Suprapubic skin (tissue), 4 donors: ENCODE data around the gene SKOR2. TPM values are rescaled to one million over a fixed set of nuclear protein-coding genes. Genes with fewer than 3 reads are reported as not detected.

Source experiments
- DNase-seq, 2 donors: peaks; one replicate each; pipeline ENCODE4 v3.0.0-alpha.2; 2019; ENCODE audit warnings: low spot score in 2 of 2
- H3K27ac ChIP-seq: fragments of 200-600 bp; sonication (generic); one replicate; pipeline ENCODE4 v1.5.1; 2019
- H3K27me3 ChIP-seq: fragments of 200-600 bp; sonication (generic); one replicate; pipeline ENCODE4 v1.5.1; 2019
- H3K36me3 ChIP-seq: fragments of 200-600 bp; sonication (generic); one replicate; pipeline ENCODE4 v1.5.1; 2019
- H3K4me1 ChIP-seq: fragments of 200-600 bp; sonication (generic); one replicate; pipeline ENCODE4 v1.5.1; 2019
- H3K4me3 ChIP-seq: fragments of 200-600 bp; sonication (generic); one replicate; pipeline ENCODE4 v1.5.1; 2019; ENCODE audit warnings: mild to moderate bottlenecking
- H3K9me3 ChIP-seq: fragments of 200-600 bp; sonication (generic); one replicate; pipeline ENCODE4 v1.5.1; 2019
- CTCF ChIP-seq, 2 donors: fragments of 200-600 bp in 1 of 2; fragments of 450-650 bp in 1 of 2; sonication (generic) in 1 of 2; IDR thresholded peaks; one replicate each; pipeline ENCODE4 v1.5.1; 2016 to 2019; ENCODE audit warnings: antibody characterized with exemption in 2 of 2, mild to moderate bottlenecking in 1 of 2, moderate library complexity in 1 of 2
- EP300 ChIP-seq: sonication (generic); formaldehyde crosslinking; IDR thresholded peaks from one replicate; pipeline ENCODE4 v1.6.1; 2017; ENCODE audit warnings: antibody characterized with exemption
- POLR2A ChIP-seq, 2 donors: fragments of 450-650 bp; IDR thresholded peaks; one replicate each; pipeline ENCODE4 v1.6.1; 2017; ENCODE audit warnings: antibody characterized with exemption in 2 of 2, mild to moderate bottlenecking in 2 of 2, moderate library complexity in 2 of 2
- POLR2AphosphoS5 ChIP-seq, 3 donors: sonication (generic); formaldehyde crosslinking; IDR thresholded peaks; one replicate each; pipeline ENCODE4 v1.6.1; 2017; ENCODE audit warnings: antibody characterized with exemption in 3 of 3
- WGBS: methylation state at CpG from one replicate; pipeline ENCODE4 v1.1.5; 2018; 5-methylcytosine and 5-hydroxymethylcytosine counted together
- total RNA-seq, 4 donors: library from RNA; depleted of rRNA; stranded (reverse); fragments of >200 nt; gene quantifications; one replicate each; pipeline ENCODE4 v1.1.0, GENCODE V29; 2016

SKOR2 gene
- total RNA-seq, 4 donors from 2014 or later, result not detected

DNA sequence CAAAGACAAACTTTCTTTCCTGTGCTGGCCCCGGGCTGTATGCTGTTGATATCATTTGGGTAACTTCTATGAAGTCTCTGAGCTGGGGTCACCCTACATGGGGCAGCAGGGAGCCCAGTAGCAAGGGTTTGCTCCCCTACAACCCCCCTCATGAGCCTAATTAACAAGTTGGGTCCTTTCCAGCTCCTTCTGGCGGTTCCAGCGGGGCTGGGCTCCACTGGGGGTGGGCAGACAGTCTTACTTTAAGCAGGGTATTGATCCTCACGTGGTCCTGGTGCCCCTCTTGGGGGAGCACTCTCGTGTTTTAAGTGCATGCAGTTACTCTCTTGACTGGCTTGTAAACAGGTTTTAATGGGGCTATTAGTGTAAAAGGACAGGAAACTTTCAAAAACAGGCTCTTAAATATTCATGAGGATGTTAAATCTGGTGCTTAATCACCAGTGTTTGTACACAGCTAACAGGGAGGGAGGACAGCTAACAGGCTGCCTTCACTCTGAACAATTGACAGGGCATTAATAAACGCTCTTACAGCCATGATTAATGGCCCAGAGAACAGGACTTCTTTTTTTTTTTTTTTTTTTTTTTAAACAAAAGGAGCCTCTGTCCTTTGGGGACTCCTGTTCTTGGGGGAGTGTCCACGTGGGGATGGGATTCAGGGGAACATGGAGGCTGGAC is 36.6 kb upstream of the SKOR2 start:
- WGBS, result 32% methylated on average over 7 of the region's 7 CpGs
- no peaks in the 10 kb centered on the region for H3K4me1 ChIP-seq
- DNase-seq, result no peak

GRCh38 chr18:47286776-47287410 is 35.4 kb upstream of the SKOR2 start:
- Histone ChIP-seq H3K4me3 (no peak overlapping the region), H3K9me3 (no peaks in the 10 kb centered on the region), H3K36me3 (no peaks in the 10 kb centered on the region), H3K27ac (no peak overlapping the region), H3K27me3 (peaks cover 12% of the 10 kb centered on the region), H3K4me1 (no peaks in the 10 kb centered on the region)
- 77% methylated on average over 4 of the region's 4 CpGs for WGBS
- no peak for DNase-seq
- no peak for TF ChIP-seq POLR2AphosphoS5 (IDR thresholded peaks at IDR 0.05)
- TF ChIP-seq EP300, result no peak
- TF ChIP-seq CTCF (IDR thresholded peaks at IDR 0.05), result no peak
- no peak for TF ChIP-seq POLR2A (IDR thresholded peaks at IDR 0.05)

More for the DNA sequence above, 36.6 kb upstream of the SKOR2 start:
- H3K36me3 ChIP-seq, result no peaks in the 10 kb centered on the region
- peaks cover 10% of the 10 kb centered on the region for H3K27me3 ChIP-seq
- no peak overlapping the region for H3K4me3 ChIP-seq
- TF ChIP-seq POLR2AphosphoS5 (IDR thresholded peaks at IDR 0.05) (no peak), EP300 (no peak), POLR2A (IDR thresholded peaks at IDR 0.05) (no peak), CTCF (IDR thresholded peaks at IDR 0.05) (no peak)
- H3K27ac ChIP-seq, result no peak overlapping the region
- no peaks in the 10 kb centered on the region for H3K9me3 ChIP-seq

DNA sequence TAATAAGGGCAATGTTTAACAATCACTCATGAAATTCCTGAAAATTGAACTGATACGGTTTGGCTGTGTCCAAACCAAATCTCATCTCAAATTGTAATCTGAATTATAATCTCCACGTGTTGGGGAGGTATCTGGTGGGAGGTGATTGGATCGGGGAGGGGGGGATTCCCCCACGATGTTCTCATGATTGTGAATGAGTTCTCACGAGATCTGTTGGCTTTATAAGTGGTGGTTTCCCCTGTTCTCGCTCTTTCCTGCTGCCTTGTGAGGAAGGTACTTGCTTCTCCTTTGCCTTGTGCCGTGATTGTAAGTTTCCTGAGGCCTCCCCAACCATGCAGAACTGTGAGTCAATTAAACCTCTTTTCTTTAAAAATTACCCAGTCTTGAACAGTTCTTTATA is 34.0 kb upstream of the SKOR2 start:
- Histone ChIP-seq H3K4me3 (no peak overlapping the region), H3K4me1 (no peaks in the 10 kb centered on the region), H3K9me3 (no peaks in the 10 kb centered on the region), H3K27ac (no peak overlapping the region), H3K36me3 (no peaks in the 10 kb centered on the region), H3K27me3 (peaks cover 7% of the 10 kb centered on the region)
- 74% methylated on average over 7 of the region's 7 CpGs for WGBS
- TF ChIP-seq POLR2A (IDR thresholded peaks at IDR 0.05) (no peak), EP300 (no peak), POLR2AphosphoS5 (IDR thresholded peaks at IDR 0.05) (no peak), CTCF (IDR thresholded peaks at IDR 0.05) (no peak)
- DNase-seq, result no peak

DNA sequence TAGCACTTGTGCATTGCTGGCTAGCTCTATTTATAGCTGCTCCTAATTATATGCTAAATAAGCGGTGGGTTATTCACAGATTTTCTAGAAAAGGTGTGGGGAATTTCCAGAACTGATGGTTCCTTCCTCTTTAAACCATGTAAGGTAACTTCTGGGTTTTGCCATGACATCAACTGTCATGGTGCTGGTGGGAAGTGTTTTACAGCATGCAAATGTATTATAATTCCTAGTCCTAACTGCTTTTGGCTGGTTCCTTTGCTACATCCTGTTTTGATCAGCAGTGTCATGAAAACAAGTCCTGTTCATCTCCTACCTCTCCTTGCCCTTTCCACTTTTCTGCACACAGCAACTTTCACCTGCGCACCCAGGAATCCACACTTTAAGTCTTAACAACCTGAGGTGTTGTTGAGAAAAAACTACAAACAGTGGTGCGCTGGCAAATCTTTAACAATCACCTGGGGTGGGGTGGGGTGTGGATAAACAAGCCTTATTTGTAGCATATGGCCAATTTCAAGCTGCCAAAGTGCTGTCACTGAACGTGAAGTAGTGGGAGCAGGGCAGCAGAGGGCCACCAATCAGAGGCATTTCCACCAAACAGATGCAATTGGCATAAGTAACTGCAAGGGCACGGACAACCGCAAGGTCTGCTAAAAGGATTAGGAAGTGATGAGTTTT is 33.4 kb upstream of the SKOR2 start:
- no peak for DNase-seq
- Histone ChIP-seq H3K9me3 (no peaks in the 10 kb centered on the region), H3K36me3 (no peaks in the 10 kb centered on the region), H3K27me3 (peaks cover 7% of the 10 kb centered on the region), H3K27ac (no peak overlapping the region), H3K4me3 (no peak overlapping the region), H3K4me1 (no peaks in the 10 kb centered on the region)
- WGBS, result 62% methylated on average over 6 of the region's 6 CpGs
- TF ChIP-seq CTCF (IDR thresholded peaks at IDR 0.05) (no peak), POLR2A (IDR thresholded peaks at IDR 0.05) (no peak), EP300 (no peak), POLR2AphosphoS5 (IDR thresholded peaks at IDR 0.05) (no peak)

GRCh38 chr18:47283476-47283875 is 32.0 kb upstream of the SKOR2 start:
- 37% methylated on average over 5 of the region's 5 CpGs for WGBS
- H3K36me3 ChIP-seq, result no peaks in the 10 kb centered on the region

More at GRCh38 chr18:47283476-47283875, 32.0 kb upstream of the SKOR2 start:
- H3K27me3 ChIP-seq, result peaks cover 4% of the 10 kb centered on the region
- no peaks in the 10 kb centered on the region for H3K9me3 ChIP-seq
- TF ChIP-seq CTCF (IDR thresholded peaks at IDR 0.05) (no peak), POLR2A (IDR thresholded peaks at IDR 0.05) (no peak), POLR2AphosphoS5 (IDR thresholded peaks at IDR 0.05) (no peak), EP300 (no peak)
- no peaks in the 10 kb centered on the region for H3K4me1 ChIP-seq
- no peak overlapping the region for H3K27ac ChIP-seq
- no peak overlapping the region for H3K4me3 ChIP-seq
- DNase-seq, result no peak
